ENCODE results near the gene PLEKHM3. TPM values are rescaled to one million over a fixed set of nuclear protein-coding genes. Genes with fewer than 3 reads are reported as not detected.

Gene PLEKHM3
- total and polyA plus RNA-seq, 2 donors (not counting 1 experiment from before 2014, with no cell fraction given) = 5.3 to 20.1 TPM

DNA sequence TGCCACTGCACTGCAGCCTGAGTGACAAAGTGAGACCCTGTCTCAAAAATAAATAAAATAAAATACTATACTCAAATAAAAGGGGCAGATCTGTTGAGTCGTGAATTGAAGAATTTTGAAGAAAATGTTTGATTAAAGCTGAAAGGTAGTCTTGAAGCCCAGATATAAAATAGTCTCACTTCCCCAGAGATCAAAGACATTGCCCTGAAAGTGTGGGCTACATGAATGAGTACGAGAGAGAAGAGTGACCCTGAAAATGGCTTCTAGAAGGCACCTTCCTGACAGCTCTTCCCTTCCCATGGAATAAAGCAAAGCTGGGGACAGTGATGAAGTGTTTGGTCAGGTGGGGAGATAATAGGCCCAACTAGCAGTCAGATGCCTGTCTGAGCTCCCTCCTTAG, 241.8 kb downstream of the PLEKHM3 start:
- Histone ChIP-seq H3K9me3 (ENCODE audit: control insufficient read depth, insufficient read depth, low read depth, low read length) (no peaks in the 10 kb centered on the region), H3K27me3 (ENCODE audit: control insufficient read depth, insufficient read depth, low read length) (peaks cover 3% of the 10 kb centered on the region), H3K36me3 (ENCODE audit: control insufficient read depth, insufficient read depth, low read length) (no peaks in the 10 kb centered on the region), H3K4me1 (ENCODE audit: control insufficient read depth, extremely low read depth, insufficient read depth, low read length) (no peaks in the 10 kb centered on the region), H4K20me1 (ENCODE audit: control insufficient read depth, extremely low read depth, insufficient read depth, low read length) (no peaks in the 10 kb centered on the region), H2AFZ (ENCODE audit: low read length) (no peak overlapping the region), H3K4me3 (replicated peaks in 1 of 4; ENCODE audit: control extremely low read depth in 1 of 4, insufficient read depth in 1 of 4, low read depth in 3 of 4, low read length in 4 of 4) (no peak overlapping the region), H3K79me2 (ENCODE audit: control insufficient read depth, insufficient read depth, low read length) (no peaks in the 10 kb centered on the region), H3K9ac (ENCODE audit: insufficient read depth, low read length) (no peak overlapping the region), H3K4me2 (ENCODE audit: extremely low read depth, insufficient read depth, low read length) (no peak overlapping the region), H3K27ac (ENCODE audit: insufficient read depth, low read length) (no peak overlapping the region)
- no peak for DNase-seq (ENCODE audit: low read depth in 2 of 2)
- no peak for TF ChIP-seq EZH2 (IDR thresholded peaks at IDR 0.05; ENCODE audit: low read length, missing control alignments)

DNA sequence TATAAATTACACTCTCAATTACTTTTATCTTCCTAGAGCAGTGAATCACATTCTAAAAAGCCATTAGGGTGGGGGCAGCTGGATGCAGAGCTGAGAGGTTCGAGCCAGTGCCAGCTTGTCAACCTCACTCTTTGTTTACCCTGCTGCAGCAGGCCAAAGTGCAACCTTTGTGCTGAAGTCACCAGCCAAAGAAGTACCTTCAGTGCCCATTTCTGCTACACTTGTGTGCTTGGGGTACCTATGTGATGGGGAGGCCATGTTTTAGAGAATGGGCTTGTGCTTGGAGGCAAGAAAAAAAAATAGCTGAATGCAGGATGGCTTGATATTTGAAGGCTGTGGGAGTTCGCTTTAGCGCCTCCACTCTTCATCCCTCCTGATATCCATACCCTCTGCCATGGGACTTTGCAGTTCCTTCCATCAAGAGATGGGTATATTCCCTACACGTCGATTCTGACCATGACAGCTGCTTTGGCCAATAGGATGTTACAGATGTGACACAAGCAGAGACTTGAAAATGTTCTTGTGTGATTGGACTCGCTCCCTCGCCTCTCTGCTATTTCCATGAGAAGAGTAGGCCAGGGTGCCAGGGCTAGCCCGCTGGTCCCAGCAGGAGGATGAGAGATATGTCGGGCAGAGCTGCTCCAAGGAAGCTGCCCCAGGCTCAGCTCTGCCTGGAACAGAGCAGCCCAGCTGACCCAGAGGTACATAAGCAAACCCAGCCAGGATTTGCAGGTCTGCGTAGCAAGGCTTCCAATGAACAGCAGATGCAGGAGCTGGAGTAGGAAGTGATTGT, 242.9 kb downstream of the PLEKHM3 start:
- no peak overlapping the region for H3K27ac ChIP-seq (ENCODE audit: insufficient read depth, low read length)
- peaks cover 3% of the 10 kb centered on the region for H3K27me3 ChIP-seq (ENCODE audit: control insufficient read depth, insufficient read depth, low read length)
- H3K36me3 ChIP-seq (ENCODE audit: control insufficient read depth, insufficient read depth, low read length) = no peaks in the 10 kb centered on the region
- no peak for TF ChIP-seq EZH2 (IDR thresholded peaks at IDR 0.05; ENCODE audit: low read length, missing control alignments)
- TF ChIP-seq, protein P1, sequence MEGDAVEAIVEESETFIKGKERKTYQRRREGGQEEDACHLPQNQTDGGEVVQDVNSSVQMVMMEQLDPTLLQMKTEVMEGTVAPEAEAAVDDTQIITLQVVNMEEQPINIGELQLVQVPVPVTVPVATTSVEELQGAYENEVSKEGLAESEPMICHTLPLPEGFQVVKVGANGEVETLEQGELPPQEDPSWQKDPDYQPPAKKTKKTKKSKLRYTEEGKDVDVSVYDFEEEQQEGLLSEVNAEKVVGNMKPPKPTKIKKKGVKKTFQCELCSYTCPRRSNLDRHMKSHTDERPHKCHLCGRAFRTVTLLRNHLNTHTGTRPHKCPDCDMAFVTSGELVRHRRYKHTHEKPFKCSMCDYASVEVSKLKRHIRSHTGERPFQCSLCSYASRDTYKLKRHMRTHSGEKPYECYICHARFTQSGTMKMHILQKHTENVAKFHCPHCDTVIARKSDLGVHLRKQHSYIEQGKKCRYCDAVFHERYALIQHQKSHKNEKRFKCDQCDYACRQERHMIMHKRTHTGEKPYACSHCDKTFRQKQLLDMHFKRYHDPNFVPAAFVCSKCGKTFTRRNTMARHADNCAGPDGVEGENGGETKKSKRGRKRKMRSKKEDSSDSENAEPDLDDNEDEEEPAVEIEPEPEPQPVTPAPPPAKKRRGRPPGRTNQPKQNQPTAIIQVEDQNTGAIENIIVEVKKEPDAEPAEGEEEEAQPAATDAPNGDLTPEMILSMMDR (conservative IDR thresholded peaks at IDR 0.05 in 1 of 2, IDR thresholded peaks at IDR 0.05 in 1 of 2; ENCODE audit: low read depth in 1 of 2, low read length in 2 of 2) = no peak
- no peak overlapping the region for H2AFZ ChIP-seq (ENCODE audit: low read length)
- H4K20me1 ChIP-seq (ENCODE audit: control insufficient read depth, extremely low read depth, insufficient read depth, low read length) = no peaks in the 10 kb centered on the region
- no peak overlapping the region for H3K4me2 ChIP-seq (ENCODE audit: extremely low read depth, insufficient read depth, low read length)
- no peak for DNase-seq (ENCODE audit: low read depth in 2 of 2)
- no peaks in the 10 kb centered on the region for H3K9me3 ChIP-seq (ENCODE audit: control insufficient read depth, insufficient read depth, low read depth, low read length)
- no peak overlapping the region for H3K9ac ChIP-seq (ENCODE audit: insufficient read depth, low read length)
- no peak overlapping the region for H3K4me3 ChIP-seq (replicated peaks in 1 of 4; ENCODE audit: control extremely low read depth in 1 of 4, insufficient read depth in 1 of 4, low read depth in 3 of 4, low read length in 4 of 4)
- no peaks in the 10 kb centered on the region for H3K79me2 ChIP-seq (ENCODE audit: control insufficient read depth, insufficient read depth, low read length)
- H3K4me1 ChIP-seq (ENCODE audit: control insufficient read depth, extremely low read depth, insufficient read depth, low read length) = no peaks in the 10 kb centered on the region

DNA sequence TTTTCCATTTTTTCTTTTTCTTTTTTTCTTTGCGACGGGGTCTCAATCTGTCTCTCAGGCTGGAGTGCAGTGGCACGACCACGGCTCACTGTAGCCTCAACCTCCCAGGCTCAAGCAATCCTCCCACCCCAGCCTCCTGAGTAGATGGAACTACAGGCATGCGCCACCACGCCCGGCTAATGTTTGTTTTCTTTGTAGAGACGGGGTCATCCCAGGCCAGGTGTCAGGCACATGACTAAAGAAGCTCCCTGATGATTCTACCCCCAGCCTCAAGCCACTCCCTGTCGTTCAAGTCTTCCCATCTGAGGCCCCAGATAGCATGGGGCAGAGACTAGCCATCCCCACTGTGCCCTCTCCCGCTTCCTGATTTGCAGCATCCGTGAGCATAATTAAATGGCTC, 245.8 kb downstream of the PLEKHM3 start:
- TF ChIP-seq, protein P1 (conservative IDR thresholded peaks at IDR 0.05 in 1 of 2, IDR thresholded peaks at IDR 0.05 in 1 of 2; ENCODE audit: low read depth in 1 of 2, low read length in 2 of 2) = no peak
- TF ChIP-seq EZH2 (IDR thresholded peaks at IDR 0.05; ENCODE audit: low read length, missing control alignments) = no peak
- Histone ChIP-seq H3K4me1 (ENCODE audit: control insufficient read depth, extremely low read depth, insufficient read depth, low read length) (no peaks in the 10 kb centered on the region), H3K9ac (ENCODE audit: insufficient read depth, low read length) (no peak overlapping the region), H3K79me2 (ENCODE audit: control insufficient read depth, insufficient read depth, low read length) (no peaks in the 10 kb centered on the region), H2AFZ (ENCODE audit: low read length) (no peak overlapping the region), H3K4me2 (ENCODE audit: extremely low read depth, insufficient read depth, low read length) (no peak overlapping the region), H3K36me3 (ENCODE audit: control insufficient read depth, insufficient read depth, low read length) (no peaks in the 10 kb centered on the region), H4K20me1 (ENCODE audit: control insufficient read depth, extremely low read depth, insufficient read depth, low read length) (no peaks in the 10 kb centered on the region), H3K4me3 (replicated peaks in 1 of 4; ENCODE audit: control extremely low read depth in 1 of 4, insufficient read depth in 1 of 4, low read depth in 3 of 4, low read length in 4 of 4) (no peak overlapping the region), H3K27ac (ENCODE audit: insufficient read depth, low read length) (no peak overlapping the region), H3K9me3 (ENCODE audit: control insufficient read depth, insufficient read depth, low read depth, low read length) (no peaks in the 10 kb centered on the region), H3K27me3 (ENCODE audit: control insufficient read depth, insufficient read depth, low read length) (peaks cover 3% of the 10 kb centered on the region)
- DNase-seq (ENCODE audit: low read depth in 2 of 2) = no peak

Measured in fibroblast of lung (primary cell).